Activated CD4-positive, alpha-beta T cell treated with anti-CD3 and anti-CD28 coated beads for 36 hours (primary cell): ENCODE results near the gene ANKRD18A. TPM values are rescaled to one million over a fixed set of nuclear protein-coding genes. Genes with fewer than 3 reads are reported as not detected.
A peak's percentile ranks its signal among the peaks of the same experiment; 100 is the strongest.

Experiments used
- ATAC-seq: fragments of 200-7000 bp; cut with Tn5 transposase; one replicate; pipeline ENCODE4 v1.10.0; 2021; ENCODE audit warnings: mild to moderate bottlenecking, moderate library complexity
- CTCF ChIA-PET: fragments of 350-600 bp; sonication (Branson Sonifier 250); formaldehyde crosslinking; loops from one replicate; lab custom pipeline; 2021; ENCODE audit warnings: antibody characterized with exemption; lab: Charles Lee
- POLR2A ChIA-PET: fragments of 350-600 bp; sonication (Branson Sonifier 250); formaldehyde crosslinking; loops from one replicate; lab custom pipeline; 2021; ENCODE audit warnings: antibody characterized with exemption, inconsistent platforms; lab: Charles Lee
- DNase-seq: peaks from one replicate; pipeline ENCODE4 v3.0.0-alpha.2; 2020
- H3K27ac Mint-ChIP-seq: one replicate; pipeline ENCODE4 v1.8.0; 2021; ENCODE audit warnings: mixed read lengths
- H3K27me3 Mint-ChIP-seq: one replicate; pipeline ENCODE4 v1.8.0; 2021; ENCODE audit warnings: mixed read lengths
- H3K36me3 Mint-ChIP-seq: one replicate; pipeline ENCODE4 v1.8.0; 2021; ENCODE audit warnings: low read depth, mixed read lengths
- H3K4me1 Mint-ChIP-seq: one replicate; pipeline ENCODE4 v1.8.0; 2021; ENCODE audit warnings: mixed read lengths
- H3K4me3 Mint-ChIP-seq: one replicate; pipeline ENCODE4 v1.8.0; 2021; ENCODE audit warnings: mild to moderate bottlenecking, moderate library complexity, mixed read lengths
- H3K9me3 Mint-ChIP-seq: one replicate; pipeline ENCODE4 v1.8.0; 2021; ENCODE audit warnings: low read depth, mixed read lengths
- intact Hi-C, 2 experiments: fragments of 100-400 bp; cut with DNase I in 1 of 2; cut with micrococcal nuclease in 1 of 2; formaldehyde crosslinking; loops; one replicate each; pipeline versions ENCODE4 v1.14.2 to v1.15.1; 2022 to 2024; cut with DNase I, micrococcal nuclease
- total RNA-seq, 2 experiments: library from RNA; stranded (reverse); gene quantifications; one replicate each; pipeline ENCODE4 v1.2.3, GENCODE V29; 2021

The ANKRD18A gene
- total RNA-seq, 2 experiments from 2014 or later: 6.4 to 7.5 TPM

DNA sequence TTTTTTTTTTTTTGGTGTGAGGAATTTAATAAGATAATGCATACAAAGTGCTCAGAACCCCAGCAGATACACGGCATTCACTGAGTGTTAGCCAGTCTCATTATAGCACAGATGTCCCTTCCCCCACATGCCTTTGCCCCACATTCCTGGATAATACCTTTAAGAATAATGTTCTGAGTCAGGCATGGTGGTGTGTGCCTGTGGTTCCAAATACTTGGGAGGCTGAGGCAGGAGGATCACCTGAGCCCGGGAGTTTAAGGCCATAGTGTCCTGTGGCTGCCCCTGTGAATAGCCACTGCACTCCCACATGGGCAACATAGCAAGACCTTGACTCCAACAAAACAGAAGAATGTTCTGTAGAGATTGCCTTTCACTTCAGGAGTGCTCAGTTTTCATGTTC is 24.2 kb upstream of the ANKRD18A start:
- intact Hi-C loops: loop anchor here in 1 of 2 experiments (5.0 kb wide), 1 partner anchor 48 kb away; no protein-coding TSS in a partner anchor
- ChIA-PET CTCF (no interaction called here), POLR2A (no interaction called here)
- Mint-ChIP-seq H3K36me3 (no peaks in the 10 kb centered on the region), H3K27me3 (peaks cover 9% of the 10 kb centered on the region), H3K4me3 (no peak overlapping the region), H3K27ac (no peak overlapping the region), H3K4me1 (no peaks in the 10 kb centered on the region), H3K9me3 (no peaks in the 10 kb centered on the region)
- DNase-seq (no peak), ATAC-seq (no peak)

DNA sequence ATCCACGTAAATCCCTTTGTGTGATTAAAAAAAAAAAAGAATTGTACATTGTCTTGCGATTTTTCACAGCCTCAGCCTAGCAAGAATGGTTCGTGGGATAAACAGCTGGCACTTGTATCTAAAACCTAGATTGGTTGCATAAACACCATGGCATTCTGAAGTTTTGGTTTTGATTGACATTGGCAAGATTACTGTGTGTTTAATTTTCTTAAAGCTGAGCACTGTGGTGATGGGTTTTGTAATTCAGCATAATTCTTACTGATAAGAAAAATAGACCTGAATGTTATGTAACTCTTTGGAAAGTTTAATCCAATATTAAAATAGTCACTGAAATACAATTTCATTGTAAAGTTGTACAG is 23.4 kb upstream of the ANKRD18A start:
- H3K4me3 Mint-ChIP-seq: no peak overlapping the region
- peaks cover 10% of the 10 kb centered on the region for H3K27me3 Mint-ChIP-seq
- no peak overlapping the region for H3K27ac Mint-ChIP-seq
- POLR2A ChIA-PET: no interaction called here
- CTCF ChIA-PET: interaction anchor here (0.7 kb wide), 1 partner anchor 52 kb away, joined by 8 read pairs; no protein-coding TSS in a partner anchor
- H3K9me3 Mint-ChIP-seq: no peaks in the 10 kb centered on the region
- H3K36me3 Mint-ChIP-seq: no peaks in the 10 kb centered on the region
- ATAC-seq (no peak), DNase-seq (no peak)
- H3K4me1 Mint-ChIP-seq: no peaks in the 10 kb centered on the region
- intact Hi-C loops: loop anchor here in 1 of 2 experiments (5.0 kb wide), 1 partner anchor 49 kb away; no protein-coding TSS in a partner anchor

DNA sequence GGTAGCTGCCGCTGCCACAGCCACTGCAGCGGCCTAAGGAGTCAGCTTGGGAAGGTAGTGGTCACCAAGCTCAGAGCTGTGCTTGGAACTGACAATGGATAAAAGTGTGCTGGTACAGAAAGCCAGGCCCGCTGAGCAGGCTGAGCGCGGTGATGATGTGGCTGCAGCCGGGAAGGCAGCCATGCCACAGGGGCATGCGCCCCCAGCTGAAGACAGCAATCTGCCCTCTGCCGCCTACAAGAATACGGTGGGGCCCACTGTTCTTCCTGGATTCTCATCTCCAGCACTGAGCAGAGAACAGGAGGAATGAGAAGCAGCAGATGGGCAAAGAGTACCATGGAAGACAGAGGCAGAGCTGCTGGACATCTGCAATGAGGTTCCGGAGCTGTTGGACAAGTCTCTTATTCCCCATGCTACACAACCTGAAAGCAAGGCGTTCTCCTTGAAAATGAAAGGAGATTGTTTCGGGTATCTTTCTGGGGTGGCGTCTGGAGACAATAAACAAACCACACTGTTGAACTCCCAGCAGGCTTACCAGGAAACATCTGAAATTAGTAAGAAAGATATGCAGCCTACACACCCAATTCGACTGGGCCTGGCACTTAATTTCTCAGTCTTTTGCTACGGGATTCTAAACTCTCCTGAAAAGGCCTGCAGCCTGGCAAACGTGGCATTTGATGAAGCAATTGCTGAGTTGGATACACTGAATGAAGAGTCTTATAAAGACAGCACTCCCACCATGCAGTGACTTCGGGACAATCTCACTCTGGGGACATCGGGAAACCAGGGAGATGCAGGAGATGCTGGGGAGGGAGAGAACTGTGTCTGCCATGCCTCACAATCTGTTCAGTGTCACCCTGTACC is 22.8 kb upstream of the ANKRD18A start:
- H3K27me3 Mint-ChIP-seq: peaks cover 11% of the 10 kb centered on the region
- H3K4me3 Mint-ChIP-seq: no peak overlapping the region
- intact Hi-C loops: loop anchor here in 1 of 2 experiments (5.0 kb wide), 1 partner anchor 49 kb away; no protein-coding TSS in a partner anchor
- no peak for ATAC-seq
- no peaks in the 10 kb centered on the region for H3K9me3 Mint-ChIP-seq
- H3K4me1 Mint-ChIP-seq: no peaks in the 10 kb centered on the region
- DNase-seq: no peak
- H3K27ac Mint-ChIP-seq: no peak overlapping the region
- CTCF ChIA-PET: interaction anchor here (1.6 kb wide), 1 partner anchor 21 kb away, joined by 4 read pairs; no protein-coding TSS in a partner anchor
- POLR2A ChIA-PET: no interaction called here
- no peaks in the 10 kb centered on the region for H3K36me3 Mint-ChIP-seq

DNA sequence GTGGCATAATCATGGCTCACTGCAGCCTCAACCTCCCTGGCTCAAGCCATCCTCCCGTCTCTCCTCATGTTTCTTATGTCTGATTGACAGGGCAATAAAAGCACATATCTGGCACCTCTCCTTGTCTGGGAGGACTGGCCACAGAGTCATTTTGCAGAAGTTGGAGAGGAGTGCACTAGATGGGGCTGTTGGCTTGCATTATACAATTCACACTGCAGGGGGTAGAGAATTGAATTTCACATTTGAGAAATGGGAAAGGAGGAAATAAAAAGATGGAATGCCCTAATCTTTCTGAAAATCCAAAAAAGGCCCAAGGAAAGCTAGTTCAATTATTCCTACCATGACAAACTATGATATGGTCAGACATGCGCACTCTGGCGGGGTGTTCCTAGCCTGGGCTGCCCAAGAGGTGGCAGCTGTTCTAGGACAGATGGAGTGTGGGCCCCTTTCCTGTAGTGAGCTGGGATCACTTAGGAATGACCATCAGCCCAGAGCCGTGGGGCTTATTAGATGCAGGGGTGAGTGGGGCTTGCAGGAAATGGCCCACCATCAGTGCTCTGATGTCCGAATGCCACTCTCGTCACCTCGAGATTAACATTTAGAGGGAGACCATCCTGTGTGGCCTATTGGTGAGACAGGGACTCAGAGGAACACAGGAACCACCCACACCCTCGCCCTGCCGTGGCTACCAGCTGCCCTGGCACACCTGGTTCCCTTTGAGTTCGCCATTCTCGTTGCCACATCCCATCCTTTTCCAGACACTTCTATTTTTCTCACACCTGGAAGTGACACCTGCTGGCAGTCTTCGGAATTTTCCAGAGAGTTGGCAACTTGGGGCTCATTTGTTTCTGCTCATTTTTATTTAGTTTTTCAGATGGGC is 21.8 kb upstream of the ANKRD18A start:
- no peaks in the 10 kb centered on the region for H3K4me1 Mint-ChIP-seq
- H3K36me3 Mint-ChIP-seq: no peaks in the 10 kb centered on the region
- H3K9me3 Mint-ChIP-seq: no peaks in the 10 kb centered on the region
- no peak overlapping the region for H3K27ac Mint-ChIP-seq
- CTCF ChIA-PET: interaction anchor here (0.6 to 1.6 kb wide), 2 partner anchors 20 to 772 kb away, joined by 4 read pairs; no protein-coding TSS in a partner anchor
- no peak overlapping the region for H3K4me3 Mint-ChIP-seq
- peaks cover 8% of the 10 kb centered on the region for H3K27me3 Mint-ChIP-seq
- DNase-seq: peak; percentile 9
- intact Hi-C loops: loop anchor here in 1 of 2 experiments (5.0 kb wide), 1 partner anchor 50 kb away; no protein-coding TSS in a partner anchor
- ATAC-seq: no peak
- POLR2A ChIA-PET: no interaction called here

DNA sequence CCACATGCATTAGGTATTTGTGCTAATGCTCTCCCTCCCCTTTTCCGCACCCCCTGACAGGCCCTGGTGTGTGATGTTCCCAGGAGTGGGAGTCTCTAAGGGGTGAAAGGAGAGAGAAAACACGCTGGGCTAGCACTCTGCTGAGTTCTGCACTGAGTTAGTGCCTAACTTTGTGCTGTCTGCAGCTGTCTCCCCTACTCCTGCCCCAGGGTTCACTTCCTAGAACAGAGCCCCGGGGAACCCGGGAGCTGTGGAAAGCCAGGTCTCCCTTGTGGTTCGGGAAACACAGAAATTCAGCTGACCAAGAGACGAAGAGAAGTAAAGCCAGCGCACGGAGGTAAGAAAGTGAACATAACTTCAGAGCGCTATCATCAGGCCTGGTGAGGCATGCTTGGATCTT is 20.7 kb upstream of the ANKRD18A start:
- Mint-ChIP-seq H3K36me3 (no peaks in the 10 kb centered on the region), H3K9me3 (no peaks in the 10 kb centered on the region), H3K4me1 (no peaks in the 10 kb centered on the region), H3K4me3 (no peak overlapping the region), H3K27ac (no peak overlapping the region), H3K27me3 (peaks cover 10% of the 10 kb centered on the region)
- ChIA-PET POLR2A (no interaction called here), CTCF (interaction anchor here (0.6 kb wide), 1 partner anchor 771 kb away, joined by 4 read pairs; no protein-coding TSS in a partner anchor)
- DNase-seq: no peak
- ATAC-seq: no peak
- intact Hi-C loops: loop anchor here in 1 of 2 experiments (5.0 kb wide), 1 partner anchor 51 kb away; no protein-coding TSS in a partner anchor

DNA sequence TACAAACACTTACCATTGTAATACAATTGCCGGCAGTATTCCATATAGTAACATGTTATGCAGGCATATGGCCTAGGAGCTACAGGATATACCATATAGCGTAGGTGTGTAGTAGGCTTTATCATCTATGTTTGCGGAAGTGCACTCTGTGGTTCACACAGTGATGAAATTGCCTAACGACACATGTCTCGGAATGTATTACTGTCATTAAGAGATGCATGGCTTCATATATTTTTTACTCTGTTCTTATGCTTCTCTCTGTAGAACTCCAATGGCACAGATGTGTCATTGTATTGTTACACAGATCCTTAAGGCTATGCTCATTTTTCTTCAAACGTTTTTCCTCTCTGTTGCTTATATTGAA is 19.2 kb upstream of the ANKRD18A start:
- intact Hi-C loops: no loop called here
- ChIA-PET POLR2A (no interaction called here), CTCF (no interaction called here)
- H3K27me3 Mint-ChIP-seq: peaks cover 10% of the 10 kb centered on the region
- no peak overlapping the region for H3K27ac Mint-ChIP-seq
- H3K4me3 Mint-ChIP-seq: no peak overlapping the region
- ATAC-seq (no peak), DNase-seq (no peak)
- H3K36me3 Mint-ChIP-seq: no peaks in the 10 kb centered on the region
- no peaks in the 10 kb centered on the region for H3K4me1 Mint-ChIP-seq
- H3K9me3 Mint-ChIP-seq: no peaks in the 10 kb centered on the region

DNA sequence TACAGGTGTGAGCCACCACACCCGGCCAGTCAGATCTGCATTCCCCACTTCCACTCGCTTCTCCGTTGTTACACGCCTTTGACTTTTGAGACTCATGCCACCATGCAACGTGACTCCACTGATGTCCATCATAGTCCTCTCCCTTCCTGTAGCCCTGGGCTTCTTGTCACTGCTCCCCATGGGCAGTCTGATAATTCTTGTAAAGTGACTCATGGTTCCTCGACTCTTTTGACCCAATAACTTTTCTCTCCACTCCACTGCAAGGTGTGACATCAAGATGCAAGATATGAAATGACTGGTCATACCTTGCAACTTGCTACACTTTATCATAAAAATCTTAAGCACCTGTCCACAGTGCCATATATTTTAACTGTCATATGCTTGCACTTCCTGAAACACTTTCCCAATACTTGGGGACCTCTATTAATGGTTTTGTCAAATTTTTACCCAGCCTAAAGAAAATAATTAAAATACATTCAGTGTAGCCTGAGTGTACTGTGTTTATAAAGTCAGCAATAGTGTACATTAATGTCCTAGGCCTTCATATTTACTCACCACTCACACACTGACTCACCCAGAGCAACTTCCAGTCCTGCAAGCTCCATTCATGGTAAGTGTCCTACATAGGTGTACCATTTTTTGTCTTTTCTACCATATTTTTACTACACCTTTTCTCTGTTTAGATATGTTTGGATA is 18.6 kb upstream of the ANKRD18A start:
- DNase-seq (no peak), ATAC-seq (no peak)
- ChIA-PET POLR2A (no interaction called here), CTCF (no interaction called here)
- intact Hi-C loops: no loop called here
- Mint-ChIP-seq H3K9me3 (no peaks in the 10 kb centered on the region), H3K27me3 (peaks cover 10% of the 10 kb centered on the region), H3K27ac (no peak overlapping the region), H3K36me3 (no peaks in the 10 kb centered on the region), H3K4me1 (no peaks in the 10 kb centered on the region), H3K4me3 (no peak overlapping the region)

DNA sequence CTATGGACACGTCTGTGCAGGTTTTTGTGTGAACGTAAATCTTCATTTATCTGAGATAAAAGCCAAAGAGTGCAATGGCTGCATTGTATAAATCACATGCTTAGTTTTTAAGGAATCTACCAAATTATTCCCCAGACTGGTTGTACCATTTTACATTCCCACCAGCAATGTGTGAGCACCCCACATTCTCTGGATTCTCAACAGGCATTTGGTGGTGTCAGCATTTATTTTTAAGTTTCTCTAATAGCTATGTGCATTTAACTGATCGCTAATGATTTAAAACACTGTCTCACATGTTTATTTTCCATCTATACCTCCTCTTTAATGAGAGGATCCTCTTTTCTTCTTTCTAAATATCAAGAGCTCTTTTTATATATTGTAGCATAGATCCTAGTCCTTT is 13.9 kb upstream of the ANKRD18A start:
- intact Hi-C loops: no loop called here
- H3K27ac Mint-ChIP-seq: no peak overlapping the region
- H3K36me3 Mint-ChIP-seq: no peaks in the 10 kb centered on the region
- ChIA-PET POLR2A (no interaction called here), CTCF (no interaction called here)
- H3K9me3 Mint-ChIP-seq: no peaks in the 10 kb centered on the region
- peaks cover 5% of the 10 kb centered on the region for H3K27me3 Mint-ChIP-seq
- ATAC-seq: no peak
- no peaks in the 10 kb centered on the region for H3K4me1 Mint-ChIP-seq
- DNase-seq: no peak
- H3K4me3 Mint-ChIP-seq: no peak overlapping the region

DNA sequence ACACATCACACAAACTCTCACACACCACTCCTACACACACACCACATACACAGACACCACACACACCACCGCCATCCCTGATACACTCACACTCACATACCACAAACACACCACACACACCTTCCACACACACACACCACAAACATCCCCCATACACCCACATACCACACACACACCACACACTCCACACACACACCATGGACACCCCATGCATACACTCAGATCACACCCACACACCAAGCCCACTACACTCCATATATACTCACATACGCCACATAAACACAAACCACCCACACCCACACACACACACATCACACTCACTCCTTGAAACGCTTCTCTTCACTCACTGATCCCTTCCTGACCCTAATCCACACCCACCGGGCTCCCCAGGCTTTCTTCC is 9.1 kb upstream of the ANKRD18A start:
- ATAC-seq (no peak), DNase-seq (no peak)
- Mint-ChIP-seq H3K27ac (no peak overlapping the region), H3K4me1 (peaks cover 3% of the 10 kb centered on the region), H3K9me3 (peaks cover 3% of the 10 kb centered on the region), H3K27me3 (peaks cover 10% of the 10 kb centered on the region), H3K36me3 (peaks cover 3% of the 10 kb centered on the region), H3K4me3 (no peak overlapping the region)
- CTCF ChIA-PET: no interaction called here
- intact Hi-C loops: no loop called here
- POLR2A ChIA-PET: no interaction called here

DNA sequence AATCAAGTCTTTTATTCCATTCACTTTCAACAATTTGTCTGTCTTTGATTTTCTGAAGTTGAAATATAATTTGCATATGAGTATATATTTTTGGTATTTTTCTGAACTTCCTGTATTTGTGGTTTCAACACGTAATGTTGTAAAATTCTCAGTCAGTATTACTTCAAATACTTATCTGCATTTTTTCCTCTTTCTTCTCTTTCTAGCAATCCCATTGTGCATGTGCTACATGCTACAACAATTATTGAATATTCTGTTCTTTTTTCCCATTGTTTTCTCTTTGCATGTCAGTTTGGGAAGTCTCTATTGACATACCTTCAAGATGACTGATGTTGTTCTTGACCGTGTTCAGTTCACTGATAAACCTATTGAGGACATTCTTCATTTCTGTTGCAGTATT is 5.6 kb upstream of the ANKRD18A start:
- Mint-ChIP-seq H3K4me3 (no peak overlapping the region), H3K27me3 (peaks cover 25% of the 10 kb centered on the region), H3K4me1 (peaks cover 8% of the 10 kb centered on the region), H3K36me3 (peaks cover 5% of the 10 kb centered on the region), H3K27ac (no peak overlapping the region), H3K9me3 (peaks cover 3% of the 10 kb centered on the region)
- POLR2A ChIA-PET: no interaction called here
- ATAC-seq (no peak), DNase-seq (no peak)
- intact Hi-C loops: no loop called here
- CTCF ChIA-PET: no interaction called here

DNA sequence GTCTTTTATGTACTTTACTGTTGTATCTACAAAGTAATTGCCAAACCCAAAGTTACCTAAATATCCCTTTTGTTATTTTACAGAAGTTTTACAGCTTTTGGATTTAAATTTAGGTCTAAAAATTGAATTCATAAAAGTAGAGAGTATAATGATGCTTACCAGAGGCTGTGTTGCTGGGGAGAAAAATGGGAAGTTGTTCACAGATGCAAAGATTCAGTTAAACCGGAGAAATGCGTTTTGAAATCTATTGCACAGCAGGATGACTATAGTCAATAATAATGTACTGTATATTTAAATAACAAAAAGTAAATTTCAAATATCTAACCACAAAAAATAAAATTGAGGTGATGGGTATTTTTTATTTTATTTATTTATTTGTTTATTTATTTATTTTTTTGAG is 2.6 kb upstream of the ANKRD18A start:
- POLR2A ChIA-PET: no interaction called here
- ATAC-seq (no peak), DNase-seq (no peak)
- H3K27me3 Mint-ChIP-seq: peaks cover 31% of the 10 kb centered on the region
- H3K36me3 Mint-ChIP-seq: peaks cover 5% of the 10 kb centered on the region
- H3K9me3 Mint-ChIP-seq: peaks cover 3% of the 10 kb centered on the region
- H3K4me3 Mint-ChIP-seq: peak overlapping the region; percentile 72
- peaks cover 12% of the 10 kb centered on the region for H3K4me1 Mint-ChIP-seq
- CTCF ChIA-PET: no interaction called here
- intact Hi-C loops: loop anchor here in 1 of 2 experiments (5.0 kb wide), 1 partner anchor 59 kb away; no protein-coding TSS in a partner anchor
- H3K27ac Mint-ChIP-seq: no peak overlapping the region
